ENCODE data around the gene TP53RK. TPM values are rescaled to one million over a fixed set of nuclear protein-coding genes. Genes with fewer than 3 reads are reported as not detected.

TP53RK gene
- total and polyA plus RNA-seq, 2 of the 4 experiments (the other 2 are of a cell fraction), result 8.7 to 10.6 TPM

- dilution Hi-C loops (cut with HindIII; ENCODE audit: low sequenced_read_pairs, unreplicated experiment), result no loop called here
- no peak overlapping the region for H3K4ac ChIP-seq (ENCODE audit: low read depth, low read length)
- H4K5ac ChIP-seq (ENCODE audit: low read depth, low read length), result no peak overlapping the region
- ATAC-seq (ENCODE audit: low read depth), result no peak
- H4K20me1 ChIP-seq (ENCODE audit: insufficient read depth, low read length), result no peaks in the 10 kb centered on the region
- no peak for DNase-seq
- no peaks in the 10 kb centered on the region for H3K79me1 ChIP-seq (ENCODE audit: low read depth in 1 of 2, low read length in 2 of 2)
- no peak overlapping the region for H4K8ac ChIP-seq (ENCODE audit: low read depth in 2 of 2, low read length in 2 of 2)
- H3K4me2 ChIP-seq (ENCODE audit: low read depth, low read length), result no peak overlapping the region
- peaks cover 12% of the 10 kb centered on the region for H3K9me1 ChIP-seq (ENCODE audit: insufficient read depth, low read length)
- TF ChIP-seq FOS (IDR thresholded peaks at IDR 0.05; ENCODE audit: low read depth, low read length), result no peak
- TF ChIP-seq MAFK (IDR thresholded peaks at IDR 0.05; ENCODE audit: low read depth, low read length), result no peak
- no peak for TF ChIP-seq USF2 (IDR thresholded peaks at IDR 0.05; ENCODE audit: low read depth, low read length)
- no peak for TF ChIP-seq SMC3 (IDR thresholded peaks at IDR 0.05; ENCODE audit: low read depth, low read length)
- TF ChIP-seq BHLHE40 (IDR thresholded peaks at IDR 0.05; ENCODE audit: low read depth, low read length), result no peak
- no peak for TF ChIP-seq RFX5 (IDR thresholded peaks at IDR 0.05; ENCODE audit: low read depth, low read length)
- no peak for TF ChIP-seq CTCF (conservative IDR thresholded peaks at IDR 0.05; ENCODE audit: low read depth, low read length)
- TF ChIP-seq CEBPB (IDR thresholded peaks at IDR 0.05; ENCODE audit: low read depth, low read length), result no peak
- no peak for TF ChIP-seq CHD1 (IDR thresholded peaks at IDR 0.05; ENCODE audit: low read depth, low read length)
- TF ChIP-seq ELK1 (IDR thresholded peaks at IDR 0.05; ENCODE audit: borderline replicate concordance, low read depth, low read length), result no peak
- peaks cover 11% of the 10 kb centered on the region for H3K4me1 ChIP-seq (ENCODE audit: control insufficient read depth, insufficient read depth, low read length)
- ChIA-PET POLR2A (ENCODE audit: unreplicated experiment) (no interaction called here), CTCF (no interaction called here)
- no peak overlapping the region for H2AFZ ChIP-seq (replicated peaks; ENCODE audit: low read length, poor library complexity)
- H2BK20ac ChIP-seq (ENCODE audit: low read depth, low read length), result no peak overlapping the region
- no peaks in the 10 kb centered on the region for H3K9me3 ChIP-seq (ENCODE audit: control insufficient read depth, insufficient read depth, low read length)
- no TSS peak for BruUV-seq (replicated peaks)
- no peak overlapping the region for H3K27ac ChIP-seq (ENCODE audit: insufficient read depth, low read length)
- no peak overlapping the region for H3K9ac ChIP-seq (ENCODE audit: low read depth, low read length)
- no peak overlapping the region for H4K91ac ChIP-seq (ENCODE audit: insufficient read depth, low read depth, low read length)
- no peaks in the 10 kb centered on the region for H3K36me3 ChIP-seq (ENCODE audit: control insufficient read depth, insufficient read depth, low read length)
- no peaks in the 10 kb centered on the region for H3K27me3 ChIP-seq (ENCODE audit: control insufficient read depth, insufficient read depth, low read length)
- H3K14ac ChIP-seq (replicated peaks; ENCODE audit: low read depth, low read length), result no peak overlapping the region
- no peak overlapping the region for H3K56ac ChIP-seq (ENCODE audit: extremely low read depth, insufficient read depth, low read length)
- in situ Hi-C loops (cut with MboI; ENCODE audit: low sequenced_read_pairs), result no loop called here
- H2AK5ac ChIP-seq (ENCODE audit: low read depth, low read length), result no peak overlapping the region
- WGBS, 2 experiments (ENCODE audit: extremely low coverage in 2 of 2, insufficient read length in 1 of 2), result no CpG with 5 or more reads among the region's 2 CpGs
- intact Hi-C loops (cut with micrococcal nuclease), result no loop called here
- H2BK15ac ChIP-seq (ENCODE audit: low read depth, low read length), result no peak overlapping the region
- H2BK120ac ChIP-seq (ENCODE audit: low read depth, low read length), result no peak overlapping the region
- H2BK5ac ChIP-seq (ENCODE audit: low read depth, low read length, poor library complexity, severe bottlenecking), result no peak overlapping the region
- no peak overlapping the region for H3K4me3 ChIP-seq (ENCODE audit: insufficient read depth, low read depth, low read length)
- H3K18ac ChIP-seq (ENCODE audit: low read depth, low read length), result no peak overlapping the region
- no peak overlapping the region for H3K23ac ChIP-seq (ENCODE audit: low read depth, low read length)
- H2AK9ac ChIP-seq (replicated peaks; ENCODE audit: low read depth, low read length, poor library complexity), result no peak overlapping the region
Observed at GRCh38 chr20:46698788-46699187, 9.5 kb upstream of the TP53RK start.

All from IMR-90 (cell line).